Peyer's patch (tissue), 4 donors: ENCODE results near the gene STK10.

Experiments
- CTCF ChIP-seq, 6 experiments: fragments of 450-650 bp in 4 of 6; fragments of 200-600 bp in 2 of 6; sonication (generic) in 1 of 6; IDR thresholded peaks; one replicate each; pipeline ENCODE4 v1.5.1; 2017 to 2019; ENCODE audit warnings: antibody characterized with exemption in 6 of 6, mild to moderate bottlenecking in 3 of 6, moderate library complexity in 1 of 6
- POLR2A ChIP-seq, 2 donors: fragments of 450-650 bp; IDR thresholded peaks; one replicate each; pipeline ENCODE4 v1.5.1; 2017; ENCODE audit warnings: antibody characterized with exemption in 2 of 2, mild to moderate bottlenecking in 2 of 2, moderate library complexity in 2 of 2

- TF ChIP-seq CTCF (IDR thresholded peaks at IDR 0.05) (no peak), POLR2A (IDR thresholded peaks at IDR 0.05) (no peak)
Measured at GRCh38 chr5:172005708-172006320, 182.2 kb downstream of the STK10 start.
